ENCODE measurements around the gene DMD.

DMD gene

DNA sequence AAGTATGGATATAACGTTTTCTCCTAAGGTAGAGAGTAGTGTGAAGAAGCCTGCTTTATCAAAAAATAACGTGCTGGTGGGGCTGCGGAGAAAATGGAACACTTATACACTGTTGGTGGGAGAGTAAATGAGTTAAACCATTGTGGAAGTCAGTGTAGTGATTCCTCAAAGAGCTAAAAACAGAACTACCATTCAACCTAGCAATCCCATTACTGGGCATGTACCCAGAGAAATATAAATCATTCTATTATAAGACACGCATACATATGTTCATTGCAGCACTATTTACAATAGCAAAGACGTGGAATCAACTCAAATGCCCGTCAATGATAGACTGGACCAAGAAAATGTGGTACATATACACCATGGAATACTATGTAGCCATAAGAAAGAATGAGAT, 196.4 kb downstream of the DMD start:
- DNase-seq: no peak

DNA sequence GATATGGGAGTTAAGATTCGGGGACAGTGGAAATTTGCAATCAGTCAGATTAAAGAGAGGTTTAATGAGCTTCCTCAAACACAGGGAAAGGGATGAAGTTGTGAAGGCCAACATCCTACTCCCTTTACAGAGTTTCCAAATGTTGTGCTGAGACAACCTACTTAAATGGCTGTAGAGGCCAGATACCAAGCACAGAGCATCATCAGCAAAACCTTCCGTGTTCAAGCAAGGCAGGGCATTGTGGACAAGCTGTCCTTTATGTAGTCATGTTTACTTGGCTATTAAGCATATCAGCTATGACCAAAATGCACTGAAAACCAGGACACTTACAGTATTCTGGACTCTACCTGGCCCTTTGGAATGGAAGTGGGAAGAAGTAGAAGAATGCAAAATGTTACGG, 197.3 kb downstream of the DMD start:
- DNase-seq: no peak

DNA sequence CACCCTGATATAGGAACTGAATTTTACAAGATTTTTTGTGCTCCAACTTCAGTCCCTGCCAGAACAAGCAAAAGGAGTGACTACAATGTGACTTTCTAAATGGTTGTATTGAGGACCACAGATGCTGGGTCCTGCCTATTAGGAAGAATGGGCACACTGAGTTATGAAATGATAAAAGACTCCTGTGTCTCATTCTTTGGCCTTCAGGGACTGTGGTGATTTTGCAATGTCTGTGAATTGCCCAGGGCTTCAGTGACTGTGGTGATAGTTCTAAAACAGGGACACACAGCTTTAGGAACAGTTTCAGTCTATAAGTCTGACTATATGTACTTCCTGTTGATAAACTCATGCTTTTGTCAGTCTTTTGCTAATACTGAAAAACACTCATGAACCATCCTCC, 210.2 kb downstream of the DMD start:
- DNase-seq: no peak

DNA sequence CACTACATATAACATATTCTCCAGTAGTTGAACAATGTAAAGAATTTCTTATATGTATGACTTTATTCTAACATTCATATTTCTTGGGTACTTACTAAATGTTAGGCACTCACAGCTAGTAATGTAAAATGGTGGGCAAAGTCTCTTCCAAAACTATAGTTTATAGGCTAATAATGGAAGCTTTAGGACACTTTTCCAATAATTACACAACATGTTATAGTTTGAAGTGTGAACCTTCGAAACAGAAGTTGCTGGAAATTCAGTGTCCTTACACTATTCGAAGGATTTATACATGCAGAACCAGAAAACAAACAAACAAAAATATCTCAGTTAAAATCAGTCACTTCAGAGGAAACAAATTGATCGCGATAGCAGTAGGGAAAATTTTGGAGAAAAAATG, 212.6 kb downstream of the DMD start:
- no peak for DNase-seq

DNA sequence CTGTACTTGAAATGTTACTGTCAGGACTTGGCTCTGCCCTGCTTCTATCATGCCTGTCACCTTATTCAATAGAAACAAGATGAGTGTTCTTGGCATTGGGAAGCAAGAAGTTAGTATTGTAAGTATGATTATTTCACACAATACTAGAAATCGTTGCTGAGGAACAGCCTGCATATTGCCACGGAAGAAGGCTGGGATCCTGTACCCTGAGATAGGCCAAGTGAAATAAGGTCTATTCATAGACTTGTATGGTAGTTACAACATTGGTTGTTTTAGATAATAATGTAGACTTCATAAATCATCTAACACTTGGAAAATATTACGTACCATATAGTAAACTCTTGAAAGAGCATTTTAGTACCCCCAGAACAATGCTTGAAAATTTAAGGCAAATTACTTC, 215.9 kb downstream of the DMD start:
- DNase-seq: no peak

DNA sequence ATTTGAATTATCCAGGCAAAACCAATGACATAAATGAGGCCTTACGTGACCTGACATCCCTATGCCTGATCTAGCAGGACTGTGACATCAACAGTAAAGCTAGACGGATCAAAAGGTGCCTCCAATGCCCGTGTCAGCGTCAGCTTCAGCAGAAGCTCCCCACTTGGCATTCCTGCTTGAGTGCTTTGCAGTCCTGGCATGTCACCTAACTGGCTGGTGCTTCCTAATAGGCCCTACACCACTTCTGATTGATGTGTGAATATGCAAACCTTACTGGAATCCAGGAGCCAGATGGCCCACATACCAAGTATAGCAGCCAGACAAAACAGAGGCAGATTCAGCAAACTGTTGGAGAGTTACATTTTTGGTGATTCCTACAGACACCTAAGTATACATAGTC, 224.2 kb downstream of the DMD start:
- DNase-seq: no peak

DNA sequence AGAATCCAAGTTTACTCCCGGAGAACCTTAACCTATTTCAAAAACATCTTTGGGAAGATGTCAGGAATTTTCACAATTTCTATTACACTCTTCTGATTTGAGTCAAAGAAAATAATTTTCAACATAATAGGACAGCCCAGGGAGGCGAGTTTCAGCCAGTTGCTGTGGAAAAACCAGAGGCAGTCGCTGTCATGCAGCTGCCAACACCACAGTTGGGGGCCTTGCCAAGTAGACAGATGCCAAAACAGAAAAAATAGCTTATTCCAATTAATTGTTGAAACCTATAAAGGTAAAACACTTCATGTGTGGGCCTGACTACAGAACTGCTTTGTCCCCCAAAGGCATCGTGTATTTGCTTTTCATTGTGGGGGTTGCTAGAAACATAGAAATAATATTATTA, 225.8 kb downstream of the DMD start:
- no peak for DNase-seq

DNA sequence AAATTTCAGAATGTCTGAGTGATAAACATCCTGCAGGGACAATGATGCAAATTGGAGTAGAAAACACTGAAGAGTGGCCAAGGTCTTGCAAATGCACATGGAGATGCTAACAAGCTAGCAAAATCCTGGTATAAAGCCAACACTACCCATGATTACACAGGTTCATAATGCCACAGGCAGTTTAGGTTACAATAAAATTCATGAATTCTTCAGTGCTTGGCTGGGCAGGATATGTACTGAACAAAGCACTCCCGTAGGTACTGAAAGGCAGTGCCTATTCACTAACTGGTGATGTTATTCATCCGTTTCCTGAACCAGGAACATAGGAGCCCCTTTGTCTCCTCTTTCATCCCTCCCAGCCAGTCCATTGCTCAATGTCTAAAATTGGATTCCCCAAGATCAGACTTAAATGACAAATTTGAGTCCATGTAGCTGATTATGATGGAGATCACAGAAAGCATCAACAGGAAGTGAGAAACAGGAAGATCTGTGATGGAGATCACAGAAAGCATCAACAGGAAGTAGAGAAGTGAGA, 244.5 kb downstream of the DMD start:
- no peak for DNase-seq

DNA sequence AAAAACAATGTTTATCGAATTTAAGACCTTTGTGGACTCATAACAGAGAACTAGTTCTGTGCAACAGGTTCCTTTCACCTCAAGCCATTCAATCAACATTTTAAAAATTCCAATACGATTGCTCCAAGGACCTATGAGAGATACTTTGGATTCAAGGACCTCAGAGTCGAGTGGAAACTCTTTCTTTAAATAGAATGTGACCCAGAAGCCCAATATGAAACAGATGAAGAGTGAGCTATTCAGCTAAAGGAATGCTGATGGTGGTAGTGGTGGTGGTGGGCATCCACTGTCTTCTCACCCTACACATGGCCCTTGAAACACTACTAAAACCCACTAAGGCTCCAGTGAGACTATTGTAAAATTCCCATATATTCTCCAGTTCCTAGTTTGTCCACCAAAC, 257.2 kb downstream of the DMD start:
- DNase-seq: no peak

DNA sequence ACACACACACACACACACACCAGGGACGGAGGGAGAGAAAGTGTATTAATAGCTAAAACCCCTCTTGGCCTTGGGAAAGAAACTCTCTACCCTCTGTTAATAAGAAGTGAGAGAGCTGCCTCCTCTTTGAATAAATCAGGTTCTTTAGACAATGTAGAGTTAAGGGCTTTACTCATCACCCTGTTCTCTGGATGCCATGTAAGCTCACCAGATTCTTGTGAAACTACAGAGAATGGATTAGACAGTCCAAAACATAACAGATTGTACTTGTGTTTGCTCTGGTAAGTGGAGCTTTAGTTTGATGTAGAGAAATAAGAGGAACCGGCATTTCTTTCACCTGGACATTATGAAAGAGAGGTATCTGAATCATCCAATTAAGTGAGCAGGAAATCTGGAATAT, 263.2 kb downstream of the DMD start:
- no peak for DNase-seq

DNA sequence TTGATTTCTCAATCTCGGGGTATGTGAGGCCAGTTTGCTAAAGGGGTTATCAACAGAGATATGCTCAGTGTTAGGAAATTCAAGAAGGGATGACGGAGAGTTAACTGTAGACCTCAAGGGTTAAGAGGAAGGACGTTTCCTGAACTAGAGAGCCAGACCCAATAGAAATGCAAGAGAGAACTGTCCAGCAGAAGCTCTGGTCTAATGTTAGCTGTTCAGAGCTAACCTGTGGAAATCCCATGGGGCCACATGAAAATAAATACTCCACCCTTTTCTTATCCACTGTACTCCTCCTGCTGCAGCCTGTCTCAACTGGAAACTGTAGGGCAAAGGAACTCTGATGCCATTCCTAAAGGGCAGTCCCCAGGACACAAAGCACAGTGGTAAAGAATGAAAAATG, 274.3 kb downstream of the DMD start:
- no peak for DNase-seq

DNA sequence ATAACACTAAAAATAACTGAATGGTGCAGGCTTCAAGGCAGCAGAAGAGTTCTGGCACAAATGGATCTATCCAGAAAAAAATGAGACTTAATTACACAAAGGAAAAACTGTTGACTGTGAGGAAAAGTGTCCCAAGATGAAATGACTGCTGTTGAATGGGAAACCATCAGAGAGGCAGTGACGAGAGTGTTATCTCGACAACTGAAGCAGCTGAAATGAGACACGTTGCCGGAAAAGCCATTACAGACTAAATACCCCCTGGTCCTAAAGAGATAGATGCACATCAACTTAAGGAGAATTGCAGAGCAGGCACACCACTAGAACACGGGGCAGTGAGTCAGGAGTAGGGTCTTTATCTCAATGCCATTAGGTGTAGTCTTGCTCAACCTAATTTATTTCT, 277.8 kb downstream of the DMD start:
- no peak for DNase-seq

DNA sequence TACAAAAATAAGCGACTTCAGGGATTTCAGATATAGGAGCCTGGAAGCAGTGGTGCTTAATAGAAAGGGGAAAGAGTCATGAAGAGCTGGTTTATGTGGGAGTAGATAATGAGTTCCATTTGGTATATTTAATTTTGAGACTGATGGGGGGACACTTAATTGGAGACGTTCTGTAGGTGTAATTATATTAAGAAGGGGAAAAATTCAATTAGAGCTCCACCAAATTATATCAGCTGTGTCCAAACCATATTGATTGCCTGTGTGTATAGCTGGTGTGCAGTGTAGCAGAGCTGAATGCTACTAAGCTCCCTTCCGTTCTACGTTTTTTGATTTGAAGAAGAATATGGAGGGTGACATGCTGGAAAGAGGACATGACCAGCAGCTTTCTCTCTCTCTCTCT, 282.3 kb downstream of the DMD start:
- DNase-seq: no peak

DNA sequence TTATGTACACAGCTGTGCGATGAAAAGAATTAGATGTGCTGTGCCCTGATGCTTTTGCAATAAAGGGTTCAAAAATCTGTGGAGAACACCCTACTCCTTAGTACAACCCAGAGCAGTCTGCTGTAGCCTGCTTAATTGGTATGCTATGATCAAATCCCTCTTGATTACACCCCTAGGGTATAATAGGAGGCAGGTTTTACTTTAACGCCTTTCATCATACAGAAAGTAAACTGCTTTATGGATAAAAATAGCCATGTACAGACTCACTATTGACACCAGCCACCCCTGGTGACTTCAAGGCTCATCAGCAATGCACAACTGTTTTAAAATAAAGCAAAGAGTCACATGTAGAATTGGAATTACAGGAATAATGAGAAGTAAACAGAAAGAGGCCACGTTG, 315.3 kb downstream of the DMD start:
- DNase-seq: no peak

DNA sequence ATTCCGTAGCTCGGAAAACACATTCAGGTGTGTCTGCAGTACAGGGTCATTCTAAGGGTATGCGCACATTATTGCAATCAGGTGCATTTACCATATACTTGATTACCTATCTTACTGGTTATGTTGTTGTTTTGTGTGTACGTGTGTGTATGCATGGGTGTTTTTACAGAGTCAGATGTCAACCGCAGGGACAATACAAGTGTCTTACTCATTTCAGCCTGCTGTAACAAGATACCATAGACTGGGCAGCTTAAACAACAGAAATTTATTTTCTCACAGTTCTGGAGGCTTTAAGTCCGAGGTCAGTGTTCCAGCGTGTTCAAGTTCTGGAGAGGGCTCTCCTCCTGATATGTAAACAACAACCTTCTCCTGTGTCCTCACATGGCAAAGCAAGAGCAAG, 316.7 kb downstream of the DMD start:
- DNase-seq: no peak

DNA sequence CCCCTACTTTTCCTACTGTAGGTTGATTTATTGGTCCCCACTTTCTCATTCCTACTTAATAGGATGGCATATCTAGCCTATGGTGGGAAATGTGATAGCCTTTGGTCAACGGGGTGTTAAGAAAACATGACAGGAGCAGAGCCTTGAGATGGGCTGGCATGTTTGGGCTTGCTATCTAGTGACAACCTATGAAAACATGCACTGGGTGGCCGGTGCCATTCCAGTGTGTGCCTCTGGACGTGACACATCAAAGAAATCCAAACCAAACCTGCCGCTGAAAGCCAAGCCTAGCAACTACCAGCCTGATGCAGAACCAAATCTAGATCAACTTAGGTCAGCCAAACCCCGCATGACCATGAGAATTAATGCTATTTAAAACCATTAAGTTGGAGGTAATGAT, 317.6 kb downstream of the DMD start:
- no peak for DNase-seq

DNA sequence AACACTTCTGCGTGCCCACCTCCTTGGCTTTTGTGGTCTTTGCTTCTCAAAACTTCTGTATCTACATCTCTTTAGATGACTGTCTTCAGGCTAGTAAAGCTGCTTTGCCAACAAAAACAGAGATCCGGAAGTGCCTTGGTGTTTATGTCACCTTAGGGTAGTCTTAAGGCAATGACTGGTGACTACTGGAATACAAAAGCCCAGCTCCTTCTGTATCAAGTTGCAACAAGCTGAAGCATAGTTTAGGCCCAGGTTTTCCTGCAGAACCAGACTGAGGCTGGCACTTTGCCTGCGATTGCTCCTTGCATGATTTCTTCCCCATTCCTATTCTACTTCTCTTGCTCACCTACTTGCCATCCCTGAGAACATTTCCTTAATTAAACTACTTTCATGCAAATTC, 333.8 kb downstream of the DMD start:
- DNase-seq: no peak

DNA sequence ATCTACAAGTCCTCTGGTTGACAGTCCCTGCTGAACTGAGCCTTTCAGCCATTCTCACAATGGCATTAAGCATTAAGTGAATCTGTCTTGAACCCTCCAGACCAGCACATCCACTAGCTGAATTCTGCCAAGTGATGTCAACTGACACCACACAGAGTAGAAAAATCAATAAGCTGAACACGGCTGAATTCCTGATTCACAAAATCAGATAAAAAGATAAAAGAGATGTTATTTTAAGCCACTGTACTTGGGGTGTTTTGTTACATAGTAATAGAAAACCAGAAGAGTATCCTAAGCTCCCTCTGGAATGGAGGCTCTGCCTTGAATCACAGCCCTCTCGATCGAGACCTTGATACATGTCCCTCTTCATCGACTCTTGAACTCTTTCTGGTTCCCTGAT, 336.5 kb downstream of the DMD start:
- DNase-seq: no peak

DNA sequence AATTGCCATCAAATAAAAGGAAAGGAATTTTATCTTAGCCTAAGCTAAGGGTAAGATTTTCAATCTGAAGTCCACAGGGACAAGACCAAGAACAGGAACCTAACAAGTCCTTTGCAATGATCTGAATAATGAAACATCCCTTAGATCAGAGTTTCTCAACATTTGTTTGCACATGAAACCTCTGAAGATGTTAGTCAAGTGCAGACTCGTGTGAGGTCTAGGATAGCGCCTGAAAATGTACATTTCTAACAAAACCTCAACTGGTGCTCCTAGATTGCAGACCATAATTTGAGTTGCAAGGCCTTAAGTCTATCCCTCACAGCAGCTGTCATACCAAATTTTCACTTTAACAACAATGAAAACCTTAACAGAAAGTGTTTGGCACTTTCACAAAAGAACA, 337.6 kb downstream of the DMD start:
- no peak for DNase-seq

DNA sequence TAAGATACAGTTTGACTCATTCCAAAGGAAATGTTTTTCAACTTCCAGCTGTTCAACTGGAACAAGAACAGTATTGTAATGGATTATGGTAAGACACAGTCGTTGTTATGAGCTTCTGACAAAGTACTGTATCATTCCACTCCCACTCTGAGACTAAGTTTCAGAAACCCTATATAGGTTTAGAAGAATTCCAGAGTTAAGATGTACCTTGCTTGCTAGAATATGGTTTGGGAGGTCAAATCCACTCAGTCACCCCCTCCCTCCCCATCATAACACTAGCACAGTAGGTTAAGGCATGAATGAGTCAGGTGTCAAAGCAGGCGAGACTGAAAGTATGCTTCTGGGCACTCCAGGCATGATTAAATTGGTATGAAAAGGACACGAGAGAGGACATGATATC, 339.7 kb downstream of the DMD start:
- no peak for DNase-seq

DNA sequence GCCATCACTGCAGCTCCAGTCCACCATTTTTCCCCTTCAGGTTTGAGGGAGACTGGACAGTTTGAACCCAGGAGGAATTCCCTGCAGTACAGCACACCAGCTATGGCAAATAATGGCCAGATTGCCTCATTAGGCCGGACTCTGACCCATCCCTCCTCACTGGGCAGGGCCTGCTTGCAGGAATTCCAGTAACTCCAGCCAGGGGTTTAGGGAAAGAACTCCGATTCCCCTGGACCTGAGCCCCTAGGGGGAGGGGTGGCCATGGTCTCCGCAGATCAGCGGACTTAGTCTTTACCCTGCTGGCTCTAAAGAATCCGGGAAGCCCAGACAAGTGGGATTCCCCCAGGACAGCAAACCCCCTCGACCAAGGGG, 342.8 kb downstream of the DMD start:
- no peak for DNase-seq

DNA sequence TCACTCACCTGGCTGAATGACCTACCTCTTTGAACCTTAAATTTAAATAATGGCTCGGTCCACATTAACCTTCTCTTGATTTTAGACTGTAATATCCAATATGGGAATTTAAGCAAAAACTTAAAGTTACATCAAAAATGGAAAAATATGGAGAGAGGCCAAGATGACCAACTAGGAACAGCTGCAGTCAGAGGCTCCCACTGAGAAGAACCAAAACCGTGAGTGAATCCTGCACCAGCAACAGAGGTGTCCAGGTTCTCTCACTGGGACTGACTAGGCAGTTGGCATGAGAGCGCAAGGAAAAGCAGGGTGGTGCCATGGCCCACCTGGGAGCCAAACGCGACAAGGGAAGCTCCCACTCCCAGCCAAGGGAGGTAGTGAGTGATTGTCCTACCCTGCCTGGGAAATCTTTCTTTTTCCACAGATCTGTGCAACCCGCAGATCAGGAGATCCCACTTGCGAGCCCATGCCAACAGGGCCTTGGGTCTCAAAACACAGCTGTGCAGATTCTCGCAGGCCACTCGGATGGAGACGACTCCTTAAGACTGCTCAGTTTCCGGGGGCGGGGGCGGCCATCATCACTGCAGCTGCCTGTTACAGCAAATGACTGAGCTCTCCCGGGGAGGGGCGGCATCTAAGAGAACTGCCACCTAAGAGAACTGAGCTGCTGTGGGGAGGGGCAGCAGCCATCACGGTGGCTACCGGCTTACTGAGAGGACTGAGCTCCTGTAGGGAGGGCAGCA, 343.4 kb downstream of the DMD start:
- no peak for DNase-seq

DNA sequence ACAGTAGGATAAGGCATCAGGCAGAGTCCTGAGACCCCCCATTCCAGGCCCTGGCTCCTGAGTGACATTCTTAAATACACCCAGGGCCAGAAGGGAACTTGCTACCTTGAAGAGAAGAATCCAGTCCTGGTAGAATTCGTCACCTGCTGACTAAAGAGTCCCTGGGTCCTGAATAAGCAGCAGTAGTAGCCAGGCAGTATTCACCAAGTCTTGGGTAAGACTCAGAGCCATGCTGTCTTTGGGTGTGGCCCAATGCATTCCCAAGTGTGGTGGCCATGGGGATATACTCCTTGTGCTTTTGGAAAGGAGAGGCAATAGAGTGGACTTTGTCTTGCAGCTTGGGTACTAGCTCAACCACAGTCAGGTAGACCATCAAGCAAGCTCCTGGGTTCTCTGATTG, 359.1 kb downstream of the DMD start:
- no peak for DNase-seq

DNA sequence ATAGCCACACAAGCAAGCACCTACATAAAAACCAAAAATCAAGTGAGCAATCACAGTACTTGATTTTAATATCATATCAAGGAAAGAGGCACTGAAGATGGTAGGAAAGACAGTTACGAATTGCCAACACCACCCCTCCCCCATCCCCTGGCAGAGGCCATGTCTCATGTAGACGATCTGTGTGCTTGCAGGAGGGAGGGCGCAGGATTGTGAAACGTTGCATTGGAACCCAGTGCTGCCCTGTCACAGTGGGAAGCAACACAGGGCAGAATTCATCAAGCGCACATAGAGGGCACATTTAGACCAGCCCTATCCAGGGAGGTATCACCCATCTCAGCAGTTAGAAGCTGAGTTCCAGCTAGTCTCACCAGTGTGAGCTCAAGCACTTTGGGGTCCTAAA, 359.8 kb downstream of the DMD start:
- DNase-seq: no peak

DNA sequence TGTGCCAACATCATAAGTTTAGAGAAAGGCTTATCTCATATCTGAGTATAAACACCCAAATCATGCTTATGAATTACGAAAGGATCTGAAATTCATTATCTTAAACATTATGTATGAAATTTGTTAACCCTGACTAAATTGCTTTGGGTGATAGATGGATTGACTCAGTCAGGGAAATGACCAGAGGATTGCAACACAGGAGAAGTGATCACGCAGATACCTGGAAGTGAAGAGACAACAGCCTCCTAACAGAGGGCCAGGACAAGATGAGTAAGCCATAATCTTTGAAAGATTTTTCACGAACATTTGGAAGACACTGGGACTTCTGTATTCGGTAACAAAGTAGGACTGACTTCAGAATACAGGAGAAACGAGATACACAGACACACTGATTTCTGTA, 363.4 kb downstream of the DMD start:
- no peak for DNase-seq

DNA sequence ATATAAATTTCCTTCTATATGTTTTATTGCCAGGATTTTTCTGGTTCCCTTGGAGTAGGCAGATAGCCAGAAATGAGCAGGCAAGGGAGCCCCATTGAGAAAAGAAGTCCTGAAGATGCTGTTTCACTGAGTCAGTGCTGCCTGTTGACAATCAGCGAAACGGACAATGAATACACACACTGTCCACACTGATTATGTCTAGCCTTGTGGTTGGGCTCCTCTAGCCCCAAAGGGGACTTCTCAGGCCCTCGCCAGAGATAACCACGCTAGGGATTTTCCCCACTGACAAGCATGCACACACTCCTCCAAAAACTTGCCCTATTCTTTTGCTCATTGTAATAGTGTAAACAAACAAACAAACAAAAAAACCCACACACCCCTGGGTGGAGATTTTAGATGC, 369.3 kb downstream of the DMD start:
- DNase-seq: no peak

Data from inflammatory macrophage treated with lipopolysaccharide for 1 hour (primary cell).